OCI-LY1 (cell line): ENCODE results near the gene CLCNKB.

Experiments
- EZH2 ChIP-seq: fragments of 200-600 bp; sonication (generic), shearing (Covaris generic); IDR thresholded peaks from 2 replicates; pipeline ENCODE4 v1.8.0; 2017; ENCODE audit warnings: borderline replicate concordance, mixed run types, mild to moderate bottlenecking, antibody characterized with exemption, low read length, moderate library complexity, mixed read lengths
- TF ChIP-seq, protein P1 (sequence below): fragments of 200-600 bp; sonication (generic), shearing (Covaris generic); IDR thresholded peaks from 2 replicates; pipeline ENCODE4 v1.5.1; 2017; ENCODE audit warnings: mild to moderate bottlenecking, antibody characterized with exemption, low read length, moderate library complexity, mixed read lengths

DNA sequence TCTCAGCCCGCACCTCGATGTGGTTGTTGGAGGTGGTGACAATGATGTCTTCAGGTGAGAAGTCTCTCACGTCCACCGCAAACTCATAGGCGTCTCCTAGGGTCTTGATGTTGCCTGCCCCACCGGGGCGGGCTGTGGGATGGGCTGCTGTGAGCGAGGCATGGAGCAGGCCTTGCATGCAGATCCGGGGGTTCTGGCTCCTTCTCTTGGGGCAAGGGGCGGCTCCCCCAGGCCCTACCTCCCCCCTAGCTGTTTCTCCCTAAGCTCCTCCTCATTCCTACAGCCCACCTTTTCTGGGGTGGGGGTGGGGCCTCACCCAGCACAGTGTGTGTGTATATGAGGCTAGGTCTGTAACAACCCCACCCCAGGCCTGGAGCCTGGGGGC is 26.5 kb upstream of the CLCNKB start:
- TF ChIP-seq, protein P1, sequence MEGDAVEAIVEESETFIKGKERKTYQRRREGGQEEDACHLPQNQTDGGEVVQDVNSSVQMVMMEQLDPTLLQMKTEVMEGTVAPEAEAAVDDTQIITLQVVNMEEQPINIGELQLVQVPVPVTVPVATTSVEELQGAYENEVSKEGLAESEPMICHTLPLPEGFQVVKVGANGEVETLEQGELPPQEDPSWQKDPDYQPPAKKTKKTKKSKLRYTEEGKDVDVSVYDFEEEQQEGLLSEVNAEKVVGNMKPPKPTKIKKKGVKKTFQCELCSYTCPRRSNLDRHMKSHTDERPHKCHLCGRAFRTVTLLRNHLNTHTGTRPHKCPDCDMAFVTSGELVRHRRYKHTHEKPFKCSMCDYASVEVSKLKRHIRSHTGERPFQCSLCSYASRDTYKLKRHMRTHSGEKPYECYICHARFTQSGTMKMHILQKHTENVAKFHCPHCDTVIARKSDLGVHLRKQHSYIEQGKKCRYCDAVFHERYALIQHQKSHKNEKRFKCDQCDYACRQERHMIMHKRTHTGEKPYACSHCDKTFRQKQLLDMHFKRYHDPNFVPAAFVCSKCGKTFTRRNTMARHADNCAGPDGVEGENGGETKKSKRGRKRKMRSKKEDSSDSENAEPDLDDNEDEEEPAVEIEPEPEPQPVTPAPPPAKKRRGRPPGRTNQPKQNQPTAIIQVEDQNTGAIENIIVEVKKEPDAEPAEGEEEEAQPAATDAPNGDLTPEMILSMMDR = no peak
- TF ChIP-seq EZH2 = no peak
